Measurements from ENCODE around the gene CASTOR1.
A peak's percentile ranks its signal among the peaks of the same experiment; 100 is the strongest.

Gene CASTOR1

DNA sequence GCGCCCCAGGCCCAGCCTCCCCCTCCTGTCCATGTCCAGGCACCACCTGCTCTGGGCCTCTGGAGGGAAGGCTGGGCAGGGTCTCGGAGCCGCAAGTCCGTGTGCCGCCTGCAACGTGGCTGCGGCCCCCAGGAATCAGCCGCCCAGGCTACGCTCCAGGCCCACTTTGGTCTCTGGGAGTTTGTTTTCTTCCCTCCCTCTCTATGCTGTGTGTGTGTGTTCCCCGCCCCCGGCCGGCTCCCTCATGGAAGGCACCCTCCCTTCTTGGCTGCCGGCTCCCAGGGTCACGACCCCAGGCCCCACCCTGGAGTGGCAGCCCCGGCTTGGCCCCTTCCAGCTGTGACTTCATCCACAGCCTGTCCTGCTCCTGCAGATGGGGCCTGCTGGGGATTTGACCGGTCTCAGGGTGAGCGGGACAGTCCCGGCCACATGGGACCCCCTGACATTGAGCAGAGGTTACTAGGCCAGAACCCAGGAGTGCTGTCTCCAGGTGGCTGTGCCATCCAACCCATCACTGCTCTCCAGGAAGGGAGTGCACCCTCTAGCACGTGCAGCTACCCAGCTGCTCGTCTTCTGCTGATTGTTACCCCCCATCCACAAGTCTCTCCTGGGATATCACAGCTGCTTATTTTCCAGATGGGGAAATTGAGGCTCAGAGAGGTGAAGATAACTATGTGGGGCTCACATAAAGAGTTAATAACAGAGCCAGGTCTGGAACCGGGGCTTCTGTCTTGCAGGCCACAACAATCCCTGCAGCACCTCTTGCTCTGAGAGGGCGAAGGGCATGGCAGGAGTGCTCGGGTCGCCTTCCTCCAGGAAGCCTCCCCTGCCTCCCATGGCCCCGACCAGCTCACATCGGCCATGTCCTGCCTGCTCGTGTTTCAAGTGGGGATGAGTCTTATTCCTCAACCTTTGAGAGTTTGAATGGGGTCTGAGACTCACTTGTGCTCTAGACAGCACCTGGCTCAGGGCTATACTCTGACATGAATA is 40.0 kb downstream of the CASTOR1 start:
- Histone ChIP-seq H3K36me3 (no peaks in the 10 kb centered on the region), H3K27me3 (peaks cover 44% of the 10 kb centered on the region), H3K4me1 (ENCODE audit: control insufficient read depth in 1 of 2, insufficient read depth in 1 of 2, low read depth in 1 of 2, low read length in 1 of 2) (peaks cover 75 to 76% of the 10 kb centered on the region in 2 experiments), H3K4me3 (ENCODE audit: low read depth in 1 of 2, low read length in 1 of 2) (no peak overlapping the region), H3K9me3 (no peaks in the 10 kb centered on the region), H3K27ac (no peak overlapping the region)
- TF ChIP-seq, protein P1, sequence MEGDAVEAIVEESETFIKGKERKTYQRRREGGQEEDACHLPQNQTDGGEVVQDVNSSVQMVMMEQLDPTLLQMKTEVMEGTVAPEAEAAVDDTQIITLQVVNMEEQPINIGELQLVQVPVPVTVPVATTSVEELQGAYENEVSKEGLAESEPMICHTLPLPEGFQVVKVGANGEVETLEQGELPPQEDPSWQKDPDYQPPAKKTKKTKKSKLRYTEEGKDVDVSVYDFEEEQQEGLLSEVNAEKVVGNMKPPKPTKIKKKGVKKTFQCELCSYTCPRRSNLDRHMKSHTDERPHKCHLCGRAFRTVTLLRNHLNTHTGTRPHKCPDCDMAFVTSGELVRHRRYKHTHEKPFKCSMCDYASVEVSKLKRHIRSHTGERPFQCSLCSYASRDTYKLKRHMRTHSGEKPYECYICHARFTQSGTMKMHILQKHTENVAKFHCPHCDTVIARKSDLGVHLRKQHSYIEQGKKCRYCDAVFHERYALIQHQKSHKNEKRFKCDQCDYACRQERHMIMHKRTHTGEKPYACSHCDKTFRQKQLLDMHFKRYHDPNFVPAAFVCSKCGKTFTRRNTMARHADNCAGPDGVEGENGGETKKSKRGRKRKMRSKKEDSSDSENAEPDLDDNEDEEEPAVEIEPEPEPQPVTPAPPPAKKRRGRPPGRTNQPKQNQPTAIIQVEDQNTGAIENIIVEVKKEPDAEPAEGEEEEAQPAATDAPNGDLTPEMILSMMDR (IDR thresholded peaks at IDR 0.05), result no peak

DNA sequence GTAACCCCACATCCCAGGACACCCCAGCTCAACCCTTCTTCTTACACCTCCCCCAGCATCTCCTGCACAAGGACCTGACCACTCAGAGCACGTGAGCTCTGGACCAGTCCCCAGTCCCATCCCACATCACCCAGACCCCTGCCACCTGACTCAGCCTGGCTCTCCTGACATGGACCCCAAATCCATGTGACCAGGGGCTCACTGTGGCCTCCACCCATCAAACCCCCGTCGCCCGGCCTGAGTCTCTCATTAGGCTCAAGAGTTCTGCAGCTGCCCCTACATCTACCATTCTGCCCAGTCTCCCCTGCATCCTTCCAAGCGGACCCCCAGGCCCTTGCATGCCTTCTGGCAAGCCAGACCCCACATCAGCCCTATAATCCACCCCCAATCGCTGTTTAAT is 40.8 kb downstream of the CASTOR1 start:
- Histone ChIP-seq H3K27me3 (peaks cover 47% of the 10 kb centered on the region), H3K4me3 (ENCODE audit: low read depth in 1 of 2, low read length in 1 of 2) (no peak overlapping the region), H3K27ac (no peak overlapping the region), H3K36me3 (no peaks in the 10 kb centered on the region), H3K4me1 (ENCODE audit: control insufficient read depth in 1 of 2, insufficient read depth in 1 of 2, low read depth in 1 of 2, low read length in 1 of 2) (peaks cover 69% of the 10 kb centered on the region in 2 experiments), H3K9me3 (no peaks in the 10 kb centered on the region)
- TF ChIP-seq, protein P1 (IDR thresholded peaks at IDR 0.05), result no peak

DNA sequence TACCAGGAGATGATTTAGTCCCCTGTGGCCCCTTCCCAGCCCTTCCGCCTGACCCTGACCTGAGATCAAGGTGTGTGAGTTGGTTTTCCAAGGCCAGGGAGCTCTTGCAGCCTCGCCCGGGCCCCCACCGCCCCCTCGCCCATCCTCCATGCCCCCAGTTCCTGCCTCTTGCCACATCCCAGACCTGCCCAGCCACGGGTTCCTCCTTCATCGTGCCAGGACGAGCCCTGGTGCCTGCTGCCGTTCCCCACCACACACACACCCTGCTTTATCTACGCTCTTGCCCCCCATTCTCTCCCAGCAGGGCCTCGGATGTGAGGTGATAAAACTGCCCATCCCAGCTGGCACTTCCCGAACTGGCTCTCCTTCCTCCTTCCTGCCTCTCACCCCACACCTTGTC is 41.3 kb downstream of the CASTOR1 start:
- Histone ChIP-seq H3K9me3 (no peaks in the 10 kb centered on the region), H3K27me3 (peaks cover 47% of the 10 kb centered on the region), H3K36me3 (no peaks in the 10 kb centered on the region), H3K27ac (no peak overlapping the region), H3K4me1 (ENCODE audit: control insufficient read depth in 1 of 2, insufficient read depth in 1 of 2, low read depth in 1 of 2, low read length in 1 of 2) (peaks cover 63 to 64% of the 10 kb centered on the region in 2 experiments), H3K4me3 (ENCODE audit: low read depth in 1 of 2, low read length in 1 of 2) (peak overlapping the region in 1 of 2 experiments; percentile 66)
- TF ChIP-seq, protein P1 (IDR thresholded peaks at IDR 0.05), result no peak

DNA sequence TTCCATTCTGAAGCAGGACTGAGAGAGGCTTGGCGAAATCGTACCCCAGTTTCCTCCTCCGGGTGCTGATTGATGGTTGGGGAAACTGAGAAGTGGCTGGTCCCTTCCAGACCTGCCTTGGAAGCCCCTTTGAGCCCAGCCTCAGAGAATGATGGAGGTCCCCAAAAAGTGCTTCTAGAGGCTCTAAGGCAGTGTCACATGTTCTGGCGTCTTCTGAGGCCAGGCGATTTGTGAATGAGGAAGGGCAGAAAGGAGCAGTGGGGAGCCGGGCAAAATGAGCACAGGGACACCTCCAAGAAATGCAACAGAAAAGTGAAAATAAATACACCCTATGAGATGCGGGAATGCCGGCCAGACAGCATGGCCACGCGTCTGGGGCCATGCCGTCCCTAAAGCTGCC is 41.7 kb downstream of the CASTOR1 start:
- Histone ChIP-seq H3K27ac (no peak overlapping the region), H3K9me3 (no peaks in the 10 kb centered on the region), H3K4me3 (ENCODE audit: low read depth in 1 of 2, low read length in 1 of 2) (peak overlapping the region in 1 of 2 experiments; percentile 66), H3K36me3 (no peaks in the 10 kb centered on the region), H3K27me3 (peaks cover 47% of the 10 kb centered on the region), H3K4me1 (ENCODE audit: control insufficient read depth in 1 of 2, insufficient read depth in 1 of 2, low read depth in 1 of 2, low read length in 1 of 2) (peaks cover 59% of the 10 kb centered on the region in 2 experiments)
- TF ChIP-seq, protein P1 (IDR thresholded peaks at IDR 0.05), result no peak

DNA sequence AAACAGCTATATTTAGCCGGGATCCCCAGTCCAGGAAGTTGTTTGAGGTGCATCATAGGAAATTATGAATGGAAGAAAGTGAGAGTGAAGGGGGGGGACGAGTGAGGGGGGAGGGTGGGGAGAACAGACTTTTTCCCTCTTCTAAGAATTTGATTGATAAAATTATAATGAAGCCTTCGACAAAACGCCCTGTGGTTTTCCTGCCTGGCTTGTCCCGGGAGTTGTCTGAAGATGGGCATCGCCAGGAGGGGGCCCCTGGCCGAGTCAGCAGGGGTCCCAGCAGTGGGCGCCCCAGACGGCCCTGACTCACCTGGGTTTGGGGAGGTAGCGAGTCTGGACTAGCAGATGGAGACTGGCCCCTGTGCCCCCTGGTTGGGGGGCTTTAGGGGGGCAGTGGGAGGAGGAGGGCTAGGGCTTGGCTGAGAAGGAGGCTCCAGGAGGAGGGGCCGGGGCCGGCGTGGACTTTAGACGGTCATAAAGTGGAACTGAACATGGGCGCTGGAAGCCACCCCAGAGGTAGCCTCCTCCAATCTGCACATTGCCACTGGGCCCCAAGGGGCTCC is 42.4 kb downstream of the CASTOR1 start:
- H3K27me3 ChIP-seq, result peaks cover 47% of the 10 kb centered on the region
- H3K9me3 ChIP-seq, result no peaks in the 10 kb centered on the region
- no peak overlapping the region for H3K27ac ChIP-seq
- TF ChIP-seq, protein P1 (IDR thresholded peaks at IDR 0.05), result peak; percentile 1
- peaks cover 53% of the 10 kb centered on the region in 2 experiments for H3K4me1 ChIP-seq (ENCODE audit: control insufficient read depth in 1 of 2, insufficient read depth in 1 of 2, low read depth in 1 of 2, low read length in 1 of 2)
- H3K36me3 ChIP-seq, result no peaks in the 10 kb centered on the region
- H3K4me3 ChIP-seq (ENCODE audit: low read depth in 1 of 2, low read length in 1 of 2), result peak overlapping the region; percentile 63 to 66

Measured in neutrophil (primary cell).